Peyer's patch (tissue), 4 donors: ENCODE measurements around the gene AGAP3. TPM values are rescaled to one million over a fixed set of nuclear protein-coding genes. Genes with fewer than 3 reads are reported as not detected.

ENCODE experiments used
- DNase-seq, 3 donors: peaks; one replicate each; pipeline ENCODE4 v3.0.0-alpha.2; 2017 to 2019
- H3K27ac ChIP-seq, 4 donors: fragments of 200-600 bp; sonication (generic); one replicate each; pipeline ENCODE4 v1.5.1; 2016 to 2019
- H3K27me3 ChIP-seq, 2 donors: fragments of 200-600 bp; sonication (generic); one replicate each; pipeline ENCODE4 v1.5.1; 2019
- H3K36me3 ChIP-seq, 3 donors: fragments of 200-600 bp; sonication (generic); one replicate each; pipeline ENCODE4 v1.5.1; 2016 to 2019
- H3K4me1 ChIP-seq, 4 donors: fragments of 200-600 bp; sonication (generic); one replicate each; pipeline ENCODE4 v1.5.1; 2016 to 2019
- H3K4me3 ChIP-seq, 4 donors: fragments of 200-600 bp; sonication (generic); 1 replicate in 3 of 4; 2 replicates in 1 of 4; pipeline ENCODE4 v1.5.1; 2016 to 2019; ENCODE audit warnings: mild to moderate bottlenecking in 1 of 4
- H3K9me3 ChIP-seq, 4 donors: fragments of 200-600 bp; sonication (generic); one replicate each; pipeline ENCODE4 v1.5.1; 2016 to 2019; ENCODE audit warnings: mild to moderate bottlenecking in 1 of 4
- CTCF ChIP-seq, 6 experiments: fragments of 450-650 bp in 4 of 6; fragments of 200-600 bp in 2 of 6; sonication (generic) in 1 of 6; IDR thresholded peaks; one replicate each; pipeline ENCODE4 v1.5.1; 2017 to 2019; ENCODE audit warnings: antibody characterized with exemption in 6 of 6, mild to moderate bottlenecking in 3 of 6, moderate library complexity in 1 of 6
- POLR2A ChIP-seq, 2 donors: fragments of 450-650 bp; IDR thresholded peaks; one replicate each; pipeline ENCODE4 v1.5.1; 2017; ENCODE audit warnings: antibody characterized with exemption in 2 of 2, mild to moderate bottlenecking in 2 of 2, moderate library complexity in 2 of 2
- total RNA-seq, 4 donors: library from RNA; depleted of rRNA; stranded (reverse); fragments of >200 nt; gene quantifications; one replicate each; pipeline ENCODE4 v1.1.0, GENCODE V29; 2016

AGAP3 gene
- total RNA-seq, 4 donors from 2014 or later = 91.6 to 123 (median 101) TPM

- TF ChIP-seq CTCF (IDR thresholded peaks at IDR 0.05) = no peak
- TF ChIP-seq POLR2A (IDR thresholded peaks at IDR 0.05) = no peak
- Histone ChIP-seq H3K4me1 (peaks cover 0 to 28% (median 0%) of the 10 kb centered on the region in 4 donors), H3K36me3 (peaks cover 0 to 62% (median 0%) of the 10 kb centered on the region in 3 donors), H3K27ac (no peak overlapping the region), H3K27me3 (no peaks in the 10 kb centered on the region), H3K9me3 (no peaks in the 10 kb centered on the region), H3K4me3 (peak overlapping the region in 1 of 4 donors; percentile 50)
- no peak for DNase-seq
These were observed 38.7 kb downstream of the AGAP3 start for GRCh38 chr7:151124899-151125399.

- Histone ChIP-seq H3K27ac (peak overlapping the region in 1 of 4 donors; percentile 32), H3K9me3 (no peaks in the 10 kb centered on the region), H3K36me3 (peaks cover 0 to 62% (median 0%) of the 10 kb centered on the region in 3 donors), H3K4me1 (peaks cover 0 to 28% (median 0%) of the 10 kb centered on the region in 4 donors), H3K27me3 (no peaks in the 10 kb centered on the region), H3K4me3 (peak overlapping the region in 2 of 4 donors; percentile 46 to 50)
- peak in 1 of 3 donors; percentile 69 for DNase-seq
- peak in 3 of 6 experiments; percentile 11 to 12 (median 11) for TF ChIP-seq CTCF (IDR thresholded peaks at IDR 0.05)
- no peak for TF ChIP-seq POLR2A (IDR thresholded peaks at IDR 0.05)
These were observed 39.2 kb downstream of the AGAP3 start for GRCh38 chr7:151125470-151125845.

- peak overlapping the region in 2 of 4 donors; percentile 46 to 50 for H3K4me3 ChIP-seq
These were observed 39.7 kb downstream of the AGAP3 start for GRCh38 chr7:151125846-151126481.

GRCh38 chr7:151126491-151127137 is 40.3 kb downstream of the AGAP3 start:
- no peak for TF ChIP-seq CTCF (IDR thresholded peaks at IDR 0.05)
- no peak for TF ChIP-seq POLR2A (IDR thresholded peaks at IDR 0.05)
- H3K4me3 ChIP-seq = peak overlapping the region in 1 of 4 donors; percentile 50
- peaks cover 0 to 63% (median 0%) of the 10 kb centered on the region in 3 donors for H3K36me3 ChIP-seq
- H3K27ac ChIP-seq = no peak overlapping the region
- no peaks in the 10 kb centered on the region for H3K27me3 ChIP-seq
- peaks cover 0 to 28% (median 0%) of the 10 kb centered on the region in 4 donors for H3K4me1 ChIP-seq
- DNase-seq = peak in 2 of 3 donors; percentile 69 to 76
- no peaks in the 10 kb centered on the region for H3K9me3 ChIP-seq

More at GRCh38 chr7:151125846-151126481, 39.7 kb downstream of the AGAP3 start:
- peaks cover 0 to 62% (median 0%) of the 10 kb centered on the region in 3 donors for H3K36me3 ChIP-seq
- no peaks in the 10 kb centered on the region for H3K9me3 ChIP-seq
- TF ChIP-seq POLR2A (IDR thresholded peaks at IDR 0.05) = no peak
- no peak for TF ChIP-seq CTCF (IDR thresholded peaks at IDR 0.05)
- H3K4me1 ChIP-seq = peaks cover 0 to 28% (median 0%) of the 10 kb centered on the region in 4 donors
- no peaks in the 10 kb centered on the region for H3K27me3 ChIP-seq
- DNase-seq = peak in 1 of 3 donors; percentile 67
- peak overlapping the region in 1 of 4 donors; percentile 32 for H3K27ac ChIP-seq

- Histone ChIP-seq H3K27me3 (no peaks in the 10 kb centered on the region), H3K27ac (no peak overlapping the region), H3K4me1 (peaks cover 0 to 28% (median 0%) of the 10 kb centered on the region in 4 donors), H3K9me3 (no peaks in the 10 kb centered on the region), H3K4me3 (no peak overlapping the region), H3K36me3 (peaks cover 0 to 68% (median 0%) of the 10 kb centered on the region in 3 donors)
- DNase-seq = no peak
- TF ChIP-seq POLR2A (IDR thresholded peaks at IDR 0.05) = no peak
- no peak for TF ChIP-seq CTCF (IDR thresholded peaks at IDR 0.05)
These were observed 41.9 kb downstream of the AGAP3 start for GRCh38 chr7:151128144-151128543.
